Activated gamma-delta T cell treated with anti-CD3 and anti-CD28 coated beads, Interleukin-2, amount 50 U/mL, for 16 hours (primary cell): ENCODE measurements around the gene GPR183.
A peak's percentile ranks its signal among the peaks of the same experiment; 100 is the strongest.

Experiments
- DNase-seq: peaks from one replicate; pipeline ENCODE4 v3.0.0-alpha.2; 2020; ENCODE audit warnings: low read depth

GPR183 gene

DNA sequence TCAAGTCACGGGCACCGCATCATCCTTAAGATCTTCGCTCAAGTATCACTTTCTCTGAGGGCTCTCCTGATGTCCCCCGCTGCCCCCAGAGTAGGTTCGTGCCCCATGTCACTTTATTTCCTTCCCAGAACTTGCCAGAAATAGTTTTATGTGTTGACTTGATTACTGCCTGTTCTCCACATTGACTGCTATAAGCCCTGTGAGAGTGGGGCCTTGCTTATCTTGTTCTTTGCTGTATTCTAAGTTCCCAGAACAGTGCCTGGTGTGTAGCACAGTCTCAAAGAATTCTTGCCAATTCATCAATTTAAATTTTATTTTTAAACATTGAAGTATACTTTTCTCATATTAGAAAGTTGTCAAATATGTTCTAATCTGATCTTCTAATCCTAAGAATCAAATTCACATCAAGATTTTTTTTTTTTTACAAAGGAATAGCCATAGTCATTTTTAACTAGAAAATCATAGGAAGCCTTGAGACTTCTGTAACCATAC lies 32.1 kb upstream of the GPR183 start:
- no peak for DNase-seq

DNA sequence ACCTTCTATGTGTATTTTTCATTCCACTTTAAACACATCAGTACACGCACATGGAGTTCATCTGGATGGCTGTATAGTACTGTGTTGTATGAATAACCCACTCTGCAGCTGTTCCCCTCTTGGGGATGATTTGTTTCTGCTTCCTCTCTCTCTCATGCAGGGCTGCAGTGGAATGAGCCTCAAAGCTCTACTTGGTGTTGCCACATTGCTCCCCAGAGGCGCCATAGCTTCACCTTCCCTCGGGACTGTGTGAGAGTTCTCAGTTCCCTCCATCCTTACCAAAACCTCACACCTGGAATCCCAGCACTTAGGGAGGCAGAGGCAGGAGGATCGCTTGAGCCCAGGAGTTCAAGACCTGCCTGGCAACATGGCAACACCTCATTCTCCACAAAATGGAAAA lies 28.4 kb upstream of the GPR183 start:
- DNase-seq, result no peak

DNA sequence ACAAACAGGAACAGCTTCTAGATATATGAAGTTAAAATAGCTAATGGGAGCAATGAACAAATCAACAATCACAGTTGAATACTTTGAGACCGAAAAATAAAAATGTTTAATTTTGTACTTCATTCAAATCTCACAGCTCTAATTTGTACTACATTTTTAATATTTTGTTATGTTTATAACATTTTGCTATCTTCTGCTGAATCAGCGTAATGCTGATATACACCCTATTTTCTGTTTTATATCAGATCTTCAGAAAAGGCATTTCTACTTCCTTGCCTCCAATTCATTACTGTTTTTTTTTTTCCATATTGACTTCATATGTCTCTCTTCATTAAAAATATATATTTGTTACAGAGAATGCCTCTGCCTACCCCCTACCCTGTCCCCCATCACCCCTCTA lies 27.9 kb upstream of the GPR183 start:
- no peak for DNase-seq

DNA sequence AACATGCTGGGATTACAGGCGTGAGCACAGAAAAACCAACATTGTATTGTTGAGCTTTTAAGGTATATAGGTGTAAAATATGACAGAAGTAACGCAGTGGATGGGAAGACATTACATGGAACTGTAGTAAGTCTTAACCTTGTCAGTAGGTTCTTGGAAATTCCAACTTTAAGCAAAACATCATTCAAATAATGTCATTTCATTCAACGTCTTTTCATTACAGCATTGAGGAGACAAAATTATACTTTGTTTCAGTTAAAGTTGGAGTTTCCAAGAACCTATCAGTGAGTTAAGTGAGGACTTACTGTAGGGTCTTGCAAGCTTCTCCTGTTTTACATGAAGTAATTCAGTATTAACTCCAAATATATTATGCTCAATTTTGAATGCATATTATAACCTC lies 27.0 kb upstream of the GPR183 start:
- no peak for DNase-seq

DNA sequence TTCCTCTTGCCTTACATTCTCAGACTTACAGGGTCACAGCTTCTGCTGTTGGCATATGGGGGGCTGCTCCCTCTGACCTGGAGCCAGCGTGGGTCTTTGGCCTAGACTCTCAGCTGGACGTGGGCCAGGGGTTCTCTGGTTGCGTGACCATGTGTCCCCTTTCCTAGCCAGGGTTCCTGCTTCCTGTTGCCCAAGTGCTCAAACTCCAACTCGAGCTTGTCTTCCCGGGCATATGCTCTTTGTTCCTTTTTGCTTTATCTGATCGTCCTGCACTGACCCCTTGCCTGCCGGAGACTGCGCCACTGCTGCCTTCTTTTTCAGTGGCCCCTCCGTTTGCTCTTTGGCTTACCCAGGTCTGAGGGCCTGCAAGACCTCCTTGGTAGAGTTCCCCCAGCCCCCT lies 25.3 kb upstream of the GPR183 start:
- no peak for DNase-seq

DNA sequence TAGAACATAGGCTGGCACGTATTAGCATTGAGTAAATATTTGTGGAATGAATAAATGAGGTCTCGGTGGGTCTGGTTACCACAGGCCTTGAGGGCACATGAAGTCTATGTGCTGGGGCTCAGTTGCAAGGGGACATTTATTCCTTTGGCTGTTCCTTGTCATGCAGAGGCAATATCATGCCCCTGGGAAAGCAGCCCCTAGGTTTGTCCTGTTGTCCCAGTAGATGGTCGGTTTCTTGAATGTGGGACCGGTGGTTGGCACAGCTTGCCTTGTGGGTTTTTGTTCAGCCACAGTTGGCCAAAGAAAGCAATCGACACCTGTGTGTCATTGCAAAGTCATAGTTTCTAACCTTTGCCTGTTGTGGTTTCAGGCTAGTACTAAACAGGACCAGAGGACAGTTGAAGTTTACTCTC lies 24.7 kb upstream of the GPR183 start:
- no peak for DNase-seq

DNA sequence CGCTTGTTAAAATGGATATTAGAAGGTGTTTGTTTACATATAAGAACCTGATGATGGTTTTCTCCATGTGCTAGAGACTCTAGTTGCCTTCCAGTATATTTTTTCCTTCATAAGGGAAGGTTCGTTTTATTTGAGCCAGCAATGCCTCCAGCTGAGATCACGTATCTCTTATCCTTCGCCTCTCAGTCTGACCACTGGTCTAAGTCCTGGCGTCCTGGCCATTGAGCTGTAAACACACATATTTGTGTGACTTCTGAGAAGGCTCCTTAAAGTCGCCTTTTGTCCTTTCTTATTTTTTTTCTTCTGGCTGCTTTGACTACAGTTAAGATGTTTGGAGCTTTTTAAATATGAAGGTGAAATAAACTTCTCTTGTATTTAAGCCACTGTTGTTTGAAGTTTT lies 23.7 kb upstream of the GPR183 start:
- no peak for DNase-seq

DNA sequence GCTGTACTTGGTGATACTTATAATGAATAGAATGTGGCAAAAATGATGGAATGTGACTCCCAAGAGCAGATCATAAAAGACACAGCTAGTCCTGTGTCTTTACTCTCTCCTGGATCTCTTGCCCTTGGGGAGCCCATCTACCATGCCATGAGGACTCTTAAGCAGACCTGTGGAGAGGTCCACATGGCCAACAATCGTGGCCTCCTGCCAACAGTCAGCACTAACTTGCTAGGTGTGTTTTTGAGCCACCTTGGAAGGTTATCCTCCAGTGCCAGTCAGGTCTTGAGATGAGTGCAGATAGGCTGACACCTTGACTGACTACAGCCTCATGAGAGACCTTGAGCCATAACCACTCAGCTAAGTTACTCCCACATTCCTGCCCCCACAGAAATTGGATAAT lies 22.3 kb upstream of the GPR183 start:
- no peak for DNase-seq

DNA sequence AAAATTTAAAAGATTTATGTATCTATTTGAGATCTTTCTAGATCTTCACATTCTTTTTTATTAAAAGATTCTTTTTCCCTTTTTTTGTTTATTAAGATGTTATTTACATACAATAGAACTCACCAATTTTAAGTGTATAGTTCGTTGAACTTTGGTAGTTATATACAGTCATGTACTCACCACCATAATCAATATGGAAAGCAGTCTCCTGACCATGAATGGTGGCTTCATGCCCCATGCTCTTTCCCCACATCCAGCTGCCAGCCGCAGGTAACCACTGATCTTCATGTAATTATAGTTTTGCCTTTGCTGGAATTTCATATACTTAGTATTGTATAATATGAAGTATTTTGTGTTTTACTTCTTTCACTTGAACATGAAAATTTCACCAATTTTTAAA lies 20.6 kb upstream of the GPR183 start:
- no peak for DNase-seq

DNA sequence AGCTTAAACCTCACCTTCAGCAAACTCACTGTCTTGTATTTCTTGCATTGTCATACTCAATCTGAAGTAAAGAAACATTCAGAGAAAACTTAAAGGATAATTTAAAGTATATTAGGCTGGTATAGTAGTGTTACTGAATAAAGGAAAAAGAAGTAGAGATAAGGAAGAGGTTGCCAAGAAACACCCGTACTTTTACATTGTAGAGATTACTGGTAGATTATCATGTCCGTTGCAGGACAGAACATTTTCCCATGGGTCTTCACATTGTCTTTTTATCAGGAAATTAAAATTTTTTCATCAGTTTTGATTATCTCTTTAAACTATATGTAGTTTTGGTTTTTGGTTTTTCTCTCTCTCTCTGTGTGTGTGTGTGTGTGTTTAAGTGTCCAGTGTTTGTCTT lies 19.9 kb upstream of the GPR183 start:
- no peak for DNase-seq

DNA sequence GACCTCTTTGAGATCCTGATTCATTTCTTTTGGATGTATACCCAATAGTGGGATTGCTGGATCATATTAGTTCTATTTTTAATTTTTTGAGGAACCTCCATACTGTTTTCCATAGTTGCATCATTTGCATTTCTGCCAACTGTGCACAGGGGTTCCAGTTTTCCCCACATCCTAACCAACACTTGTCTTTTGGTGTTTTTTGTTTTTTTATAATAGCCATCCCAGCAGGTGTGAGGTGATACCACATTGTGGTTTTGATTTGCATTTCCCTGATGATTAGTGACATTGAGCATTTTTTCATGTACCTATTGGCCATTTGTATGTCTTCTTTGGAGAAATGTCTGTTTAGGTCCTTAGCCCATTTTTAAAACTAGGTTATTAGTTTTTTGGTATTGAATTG lies 18.8 kb upstream of the GPR183 start:
- DNase-seq, result no peak

DNA sequence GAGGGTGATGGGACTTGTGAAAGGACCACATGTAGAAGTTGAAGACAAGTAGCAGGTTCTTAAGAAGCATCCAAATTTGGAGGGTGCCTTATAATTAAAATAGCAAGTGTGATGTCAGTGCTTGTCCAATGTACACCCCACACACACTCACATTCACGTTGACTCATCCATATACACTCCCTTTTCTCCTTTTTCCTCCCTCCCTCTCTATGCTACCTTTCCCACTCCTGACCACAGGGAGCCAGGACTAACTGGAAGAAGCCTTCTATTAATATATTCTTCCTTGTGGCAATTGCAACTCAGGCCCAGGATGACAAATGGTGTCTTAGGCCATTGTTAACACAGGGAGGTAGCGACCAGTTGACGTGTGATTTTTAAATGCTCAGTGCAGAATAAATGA lies 16.3 kb upstream of the GPR183 start:
- DNase-seq, result no peak

DNA sequence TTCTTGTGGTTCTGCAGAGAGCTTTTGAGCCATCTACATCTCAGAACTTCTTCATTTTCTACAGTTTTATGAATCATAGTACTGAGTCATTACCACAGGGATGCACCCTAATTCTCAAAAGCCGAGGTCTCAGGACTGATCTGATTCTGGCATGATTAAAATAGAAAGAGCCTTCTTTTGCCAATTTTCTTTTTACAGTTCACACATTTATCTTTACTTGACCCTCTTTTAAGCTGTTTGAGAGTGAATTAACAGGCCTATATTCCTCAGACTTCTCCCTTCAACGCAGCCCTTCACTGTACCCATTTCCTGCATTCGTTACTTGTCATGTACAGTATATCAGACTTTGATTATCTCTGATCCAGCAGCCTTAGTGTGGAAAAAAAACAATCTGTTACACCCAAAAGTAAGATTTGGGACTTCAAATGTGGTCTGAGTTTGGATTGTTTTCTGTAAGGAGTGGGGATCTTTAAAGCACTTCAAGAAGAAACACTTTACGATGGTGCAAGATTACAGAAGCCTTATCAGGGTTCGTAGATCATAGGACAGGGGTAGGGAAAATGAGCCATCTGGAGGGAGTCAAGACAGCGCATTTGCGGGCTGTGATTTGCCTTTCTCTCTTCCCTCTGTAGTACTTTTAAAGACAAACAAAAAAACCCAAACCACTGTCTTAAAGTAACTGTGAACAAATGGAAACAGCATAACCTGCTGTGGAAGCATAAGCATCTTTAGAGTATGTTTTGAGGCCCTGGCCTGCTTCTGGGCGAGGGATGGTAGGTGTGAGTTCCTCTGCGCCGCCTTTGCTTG lies 15.3 kb upstream of the GPR183 start:
- DNase-seq, result no peak

DNA sequence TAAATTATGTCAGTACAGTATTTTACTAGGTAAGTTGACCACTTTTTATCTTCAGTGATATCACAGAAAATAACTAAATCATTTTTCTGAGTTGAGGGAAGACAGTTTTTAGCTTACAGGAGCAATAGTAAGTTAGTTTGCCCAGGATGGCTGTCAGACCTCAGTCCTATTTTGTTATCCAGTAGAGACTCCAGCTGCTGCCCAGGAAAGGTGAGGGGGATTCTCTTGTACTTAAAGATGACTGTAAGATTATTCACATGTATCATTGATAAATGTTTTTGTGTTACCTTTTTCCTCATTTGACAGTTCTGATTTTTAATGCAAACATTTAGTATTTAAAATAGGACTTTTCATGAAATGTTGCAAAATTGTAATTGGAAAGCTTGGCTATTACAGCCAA lies 14.5 kb upstream of the GPR183 start:
- no peak for DNase-seq

DNA sequence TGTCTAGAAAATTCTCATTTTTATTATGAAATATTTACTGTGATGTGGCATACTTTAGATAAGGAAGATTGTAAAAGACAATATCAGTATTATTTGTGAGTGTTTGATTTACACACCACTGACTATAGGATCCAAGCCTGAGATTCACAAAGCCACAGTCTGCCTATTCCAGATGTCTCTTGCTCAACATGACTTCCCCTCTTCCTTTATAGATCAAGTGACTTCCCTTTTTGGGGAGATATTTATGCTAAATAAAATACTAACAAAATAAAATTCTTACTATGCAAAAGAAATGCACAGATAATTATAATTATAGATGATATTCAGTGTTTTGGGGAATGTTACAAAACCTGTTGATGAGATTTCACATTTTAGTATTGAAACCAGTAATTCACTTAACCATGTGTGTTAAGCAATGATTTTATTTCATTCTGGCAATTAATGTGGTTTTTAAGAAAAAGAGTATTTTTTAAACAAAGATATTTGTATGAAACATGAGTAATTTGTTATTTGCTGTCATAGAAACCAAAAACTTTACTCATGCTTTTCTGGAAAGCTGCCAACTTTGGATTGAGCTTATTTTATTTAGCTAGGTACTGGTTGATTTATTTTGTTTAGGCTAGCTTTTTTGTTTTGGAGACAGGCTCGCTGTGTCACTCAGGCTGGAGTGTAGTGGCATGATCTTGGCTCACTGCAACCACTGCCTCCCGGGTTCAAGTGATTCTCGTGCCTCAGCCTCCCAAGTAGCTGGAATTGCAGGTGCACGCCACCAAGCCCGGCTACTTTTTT lies 13.7 kb upstream of the GPR183 start:
- DNase-seq, result no peak

DNA sequence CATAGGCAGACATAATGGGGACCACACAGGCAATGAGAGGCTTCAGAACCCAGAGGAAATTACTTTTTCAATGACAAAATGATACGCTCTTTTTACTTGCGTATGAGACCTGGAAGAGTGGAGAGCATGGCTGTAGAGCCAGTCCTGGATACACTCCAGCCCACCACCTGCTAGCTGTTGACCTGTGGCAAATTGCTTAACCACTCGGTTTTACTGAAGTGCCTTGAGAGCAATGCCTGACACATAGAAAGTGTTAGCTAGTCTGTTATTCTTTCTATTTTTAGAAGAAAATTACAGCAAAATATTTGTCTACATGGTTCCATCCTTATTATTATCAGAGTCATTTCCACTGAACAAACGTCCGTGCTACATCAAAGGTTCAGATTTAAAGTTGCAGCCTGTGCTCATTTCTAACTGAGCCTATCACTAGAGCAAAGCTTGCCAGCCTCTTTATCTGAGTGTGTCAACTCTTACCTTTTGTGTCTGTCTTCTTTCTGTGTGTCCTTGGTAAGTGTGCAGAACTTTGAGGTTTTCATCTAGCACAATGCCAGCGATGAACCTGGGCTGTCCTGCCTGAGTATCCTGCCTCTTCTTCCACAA lies 9.6 kb upstream of the GPR183 start:
- no peak for DNase-seq

DNA sequence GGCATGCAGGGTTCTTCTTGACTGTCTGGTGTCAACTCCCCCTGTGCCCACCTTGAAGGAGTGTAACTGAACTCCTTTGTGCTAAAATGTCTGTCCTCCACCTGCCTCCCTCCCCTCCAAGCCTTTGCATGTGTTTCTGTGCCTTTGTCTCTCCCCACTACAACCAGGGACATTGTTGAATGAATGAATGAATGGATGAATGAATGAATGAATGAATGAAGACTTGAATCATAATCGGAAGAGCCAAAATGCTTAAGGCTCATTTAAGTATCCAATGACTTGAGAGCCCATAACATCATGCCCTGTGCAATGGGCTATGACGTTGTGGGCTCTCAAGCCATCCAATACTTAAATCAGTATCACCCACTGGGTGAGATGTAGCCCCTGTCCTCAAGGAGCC lies 9.0 kb upstream of the GPR183 start:
- no peak for DNase-seq

DNA sequence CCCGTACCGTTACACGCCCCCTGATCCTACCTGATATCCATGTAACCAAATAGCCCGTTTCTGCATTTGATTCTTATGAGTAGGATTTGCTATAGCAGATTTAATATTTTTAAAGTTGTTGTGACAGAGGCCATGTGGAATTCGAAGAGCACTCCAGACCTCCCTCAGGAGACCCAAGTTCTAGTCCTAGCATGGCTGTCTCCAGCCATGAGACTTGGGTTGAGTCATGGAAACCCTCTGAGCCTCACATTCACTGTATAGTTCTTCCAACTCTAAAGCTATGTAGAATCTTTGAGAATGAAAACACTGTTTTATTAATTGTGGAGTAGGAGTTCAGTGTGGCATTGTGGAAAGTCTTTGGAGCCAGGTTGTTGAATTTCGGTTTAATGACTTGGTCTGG lies 8.0 kb upstream of the GPR183 start:
- DNase-seq, result no peak

DNA sequence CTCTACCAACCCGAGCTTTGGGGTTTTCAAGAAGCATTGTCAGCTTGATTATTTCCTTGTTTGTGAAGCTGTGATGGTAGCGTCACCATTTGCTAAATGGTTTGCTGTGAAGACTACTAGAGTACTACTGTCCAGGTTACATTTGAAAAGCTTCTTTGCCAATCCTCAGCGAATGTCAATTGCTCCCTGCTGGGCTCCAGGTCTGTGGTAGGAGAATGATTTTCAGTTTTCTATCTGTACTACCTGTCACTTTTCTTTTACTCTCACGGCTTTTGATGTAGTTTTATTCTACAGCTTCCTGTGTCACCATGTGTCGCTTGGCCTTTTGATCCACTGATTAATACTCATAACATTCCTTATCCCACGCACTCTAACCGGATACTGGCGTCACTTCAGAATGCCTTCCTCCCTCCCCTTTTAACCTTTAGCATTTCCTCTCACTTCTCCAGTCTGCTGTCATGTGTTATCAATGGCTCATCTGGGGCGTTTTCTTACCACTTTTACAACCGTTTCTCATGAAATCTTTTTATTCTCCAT lies 7.5 kb upstream of the GPR183 start:
- DNase-seq, result peak; percentile 45

DNA sequence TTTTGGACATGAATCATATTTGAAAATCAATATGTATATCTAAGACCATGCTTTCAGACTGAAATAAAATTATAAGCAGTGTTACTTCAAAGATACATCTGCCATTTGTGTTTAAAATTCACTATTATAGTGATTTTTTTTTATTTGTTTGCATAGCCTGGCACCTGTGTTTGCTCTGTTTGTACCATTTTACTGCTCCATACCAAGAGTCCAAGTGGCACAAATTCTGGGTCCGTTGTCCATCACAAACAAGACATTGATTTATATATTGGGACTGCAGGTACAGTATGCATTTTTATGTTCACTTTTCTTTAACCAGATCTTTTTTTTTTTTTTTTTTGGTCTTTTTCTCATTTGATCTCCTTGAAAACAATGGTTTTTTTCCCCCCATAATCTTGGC lies 6.7 kb upstream of the GPR183 start:
- DNase-seq, result no peak

DNA sequence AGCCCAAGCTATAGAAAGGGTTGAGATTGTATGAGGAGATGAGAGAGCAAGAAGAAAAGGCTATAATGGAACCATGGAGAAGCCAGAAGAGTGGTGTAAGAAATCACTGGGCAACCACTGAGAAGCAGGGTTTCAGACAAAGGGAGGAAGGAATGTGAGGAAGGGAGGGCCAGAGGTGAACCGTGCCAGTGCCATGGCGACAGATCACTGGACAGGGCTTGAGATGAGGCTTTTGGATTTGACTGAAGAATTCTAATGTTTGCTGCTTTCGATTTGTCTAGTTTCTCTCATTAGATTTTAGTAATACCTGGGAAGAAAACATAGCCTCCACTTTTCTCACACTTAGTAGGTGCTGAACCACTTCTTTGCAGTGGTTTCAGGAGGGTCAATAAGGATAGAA lies 6.3 kb upstream of the GPR183 start:
- DNase-seq, result no peak

DNA sequence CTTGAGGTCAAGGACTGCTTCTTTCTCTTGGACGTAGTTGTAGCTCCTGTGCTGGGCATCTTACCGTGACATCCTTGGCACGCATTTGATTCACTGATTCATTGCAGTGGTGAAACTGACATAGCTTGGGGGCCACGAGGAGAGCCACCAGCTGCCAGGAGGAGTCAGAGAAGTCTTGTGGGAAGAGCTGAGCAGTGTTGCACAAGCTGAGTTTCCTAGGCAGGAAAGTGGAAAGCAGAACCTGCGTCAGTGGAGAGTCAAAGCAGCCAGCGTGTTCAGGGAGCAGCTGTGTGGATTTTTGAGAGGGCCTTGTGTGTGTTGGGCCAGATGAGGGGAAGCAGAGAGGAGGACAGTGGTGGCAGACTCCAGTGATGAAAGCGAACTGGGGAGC lies 5.3 kb upstream of the GPR183 start:
- DNase-seq, result no peak
